DOHH2 (cell line): Measurements from ENCODE around the gene GPC1.

Experiments used
- CTCF ChIP-seq: fragments of 200-600 bp; sonication (generic); IDR thresholded peaks from one replicate; pipeline ENCODE4 v1.5.1; 2014; ENCODE audit warnings: antibody characterized with exemption, mild to moderate bottlenecking, low read depth, low read length; ENCODE audit not compliant: poor library complexity, severe bottlenecking
- EZH2phosphoT487 ChIP-seq: fragments of 200-600 bp; sonication (generic); IDR thresholded peaks from 2 replicates; pipeline ENCODE4 v1.6.1; 2017; ENCODE audit warnings: borderline replicate concordance, mild to moderate bottlenecking, antibody characterized with exemption, low read length, moderate library complexity, mixed read lengths

- TF ChIP-seq CTCF = no peak
- no peak for TF ChIP-seq EZH2phosphoT487
These were observed 10.2 kb upstream of the GPC1 start for GRCh38 chr2:240425236-240425615.
